HG03354 (cell line): Measurements from ENCODE around the gene CERKL.
A peak's percentile ranks its signal among the peaks of the same experiment; 100 is the strongest.

Experiments
- ATAC-seq: cut with Tn5 transposase; IDR thresholded peaks from one replicate; pipeline ENCODE4 v1.9.1; 2021; ENCODE audit warnings: mild to moderate bottlenecking; ENCODE audit not compliant: unreplicated experiment, poor library complexity, severe bottlenecking

Gene CERKL

GRCh38 chr2:181678861-181679543 lies 22.1 kb upstream of the CERKL start:
- ATAC-seq: no peak

GRCh38 chr2:181677912-181678586 lies 21.1 kb upstream of the CERKL start:
- peak; percentile 38 for ATAC-seq

GRCh38 chr2:181675254-181675653 lies 18.3 kb upstream of the CERKL start:
- no peak for ATAC-seq

GRCh38 chr2:181674461-181674860 lies 17.6 kb upstream of the CERKL start:
- no peak for ATAC-seq

GRCh38 chr2:181673173-181673572 lies 16.3 kb upstream of the CERKL start:
- ATAC-seq: peak; percentile 29

GRCh38 chr2:181672255-181673008 lies 15.5 kb upstream of the CERKL start:
- ATAC-seq: peak; percentile 82

GRCh38 chr2:181670632-181671031 lies 13.7 kb upstream of the CERKL start:
- ATAC-seq: no peak

- ATAC-seq: no peak
Measured at GRCh38 chr2:181667234-181667633, 10.3 kb upstream of the CERKL start.

GRCh38 chr2:181662287-181662686 lies 5.4 kb upstream of the CERKL start:
- no peak for ATAC-seq

GRCh38 chr2:181660181-181660580 lies 3.3 kb upstream of the CERKL start:
- no peak for ATAC-seq

- no peak for ATAC-seq
Measured at GRCh38 chr2:181658444-181658843, 1.5 kb upstream of the CERKL start.

- no peak for ATAC-seq
Measured at GRCh38 chr2:181657379-181657778, 474 bp upstream of the CERKL start.

GRCh38 chr2:181655519-181655918 lies 1.4 kb downstream of the CERKL start:
- no peak for ATAC-seq

- ATAC-seq: no peak
Measured at GRCh38 chr2:181649436-181649979, 7.4 kb downstream of the CERKL start.

GRCh38 chr2:181648478-181649155 lies 8.3 kb downstream of the CERKL start:
- ATAC-seq: peak; percentile 58

GRCh38 chr2:181646415-181646987 lies 10.4 kb downstream of the CERKL start:
- ATAC-seq: peak; percentile 57

GRCh38 chr2:181643151-181643550 lies 13.8 kb downstream of the CERKL start:
- ATAC-seq: no peak

GRCh38 chr2:181642086-181642485 lies 14.8 kb downstream of the CERKL start:
- ATAC-seq: no peak

GRCh38 chr2:181639686-181640085 lies 17.2 kb downstream of the CERKL start:
- ATAC-seq: no peak
